Type B pancreatic cell (in vitro differentiated cells): ENCODE data around the gene ACO2. TPM values are rescaled to one million over a fixed set of nuclear protein-coding genes. Genes with fewer than 3 reads are reported as not detected.

Experiments
- DNase-seq: peaks from one replicate; pipeline ENCODE4 v3.0.0; 2021; ENCODE audit warnings: mixed read lengths; ENCODE audit not compliant: unreplicated experiment; ENCODE audit errors: extremely low spot score
- H3K27ac Mint-ChIP-seq: 2 replicates; pipeline ENCODE4 v1.8.0; 2021; ENCODE audit warnings: mild to moderate bottlenecking, mixed read lengths
- H3K27me3 Mint-ChIP-seq: 2 replicates; pipeline ENCODE4 v1.8.0; 2021; ENCODE audit warnings: mixed read lengths
- H3K36me3 Mint-ChIP-seq: 2 replicates; pipeline ENCODE4 v1.8.0; 2021; ENCODE audit warnings: mixed read lengths
- H3K4me1 Mint-ChIP-seq: one replicate; pipeline ENCODE4 v1.8.0; 2021; ENCODE audit warnings: mixed read lengths; ENCODE audit not compliant: unreplicated experiment
- H3K4me3 Mint-ChIP-seq: 2 replicates; pipeline ENCODE4 v1.8.0; 2021; ENCODE audit warnings: mild to moderate bottlenecking, mixed read lengths
- H3K9me3 Mint-ChIP-seq: 2 replicates; pipeline ENCODE4 v1.8.0; 2021; ENCODE audit warnings: mixed read lengths
- total RNA-seq: library from RNA; stranded (reverse); gene quantifications from 2 replicates; pipeline ENCODE4 v1.2.1, GENCODE V29; 2021; ENCODE audit warnings: low replicate concordance
- TF ChIP-seq, protein P1 (sequence below): fragments of 200-600 bp; sonication (generic); conservative IDR thresholded peaks from 2 replicates; pipeline ENCODE4 v1.5.0; 2021; ENCODE audit warnings: antibody characterized with exemption, mild to moderate bottlenecking

Gene ACO2
- total RNA-seq, 1 donor from 2014 or later, result 107 TPM

DNA sequence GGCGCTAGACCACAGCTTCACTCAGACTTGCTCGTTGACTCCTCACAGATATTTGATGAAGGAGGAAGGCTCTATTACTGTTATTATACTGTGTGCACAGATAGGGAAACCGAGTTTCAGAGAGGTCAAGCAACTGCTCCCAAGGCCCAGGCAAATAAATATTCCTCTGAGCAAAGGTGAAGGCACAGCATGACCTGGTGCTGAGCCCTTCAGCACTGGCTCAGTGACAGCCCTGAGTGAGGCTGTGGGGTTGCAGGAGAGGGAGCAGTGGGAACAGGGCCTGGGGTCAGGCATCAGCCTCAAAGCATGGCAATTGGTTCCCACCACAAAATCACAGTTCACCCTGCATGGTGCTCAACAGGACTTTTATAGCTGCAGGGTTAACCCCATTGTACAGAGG lies 68.3 kb downstream of the ACO2 start:
- no peaks in the 10 kb centered on the region for H3K27me3 Mint-ChIP-seq
- peaks cover 8% of the 10 kb centered on the region for H3K36me3 Mint-ChIP-seq
- no peak overlapping the region for H3K4me3 Mint-ChIP-seq
- no peak overlapping the region for H3K27ac Mint-ChIP-seq
- H3K9me3 Mint-ChIP-seq, result no peaks in the 10 kb centered on the region
- peaks cover 8% of the 10 kb centered on the region for H3K4me1 Mint-ChIP-seq
- TF ChIP-seq, protein P1, sequence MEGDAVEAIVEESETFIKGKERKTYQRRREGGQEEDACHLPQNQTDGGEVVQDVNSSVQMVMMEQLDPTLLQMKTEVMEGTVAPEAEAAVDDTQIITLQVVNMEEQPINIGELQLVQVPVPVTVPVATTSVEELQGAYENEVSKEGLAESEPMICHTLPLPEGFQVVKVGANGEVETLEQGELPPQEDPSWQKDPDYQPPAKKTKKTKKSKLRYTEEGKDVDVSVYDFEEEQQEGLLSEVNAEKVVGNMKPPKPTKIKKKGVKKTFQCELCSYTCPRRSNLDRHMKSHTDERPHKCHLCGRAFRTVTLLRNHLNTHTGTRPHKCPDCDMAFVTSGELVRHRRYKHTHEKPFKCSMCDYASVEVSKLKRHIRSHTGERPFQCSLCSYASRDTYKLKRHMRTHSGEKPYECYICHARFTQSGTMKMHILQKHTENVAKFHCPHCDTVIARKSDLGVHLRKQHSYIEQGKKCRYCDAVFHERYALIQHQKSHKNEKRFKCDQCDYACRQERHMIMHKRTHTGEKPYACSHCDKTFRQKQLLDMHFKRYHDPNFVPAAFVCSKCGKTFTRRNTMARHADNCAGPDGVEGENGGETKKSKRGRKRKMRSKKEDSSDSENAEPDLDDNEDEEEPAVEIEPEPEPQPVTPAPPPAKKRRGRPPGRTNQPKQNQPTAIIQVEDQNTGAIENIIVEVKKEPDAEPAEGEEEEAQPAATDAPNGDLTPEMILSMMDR, result no peak
- no peak for DNase-seq

DNA sequence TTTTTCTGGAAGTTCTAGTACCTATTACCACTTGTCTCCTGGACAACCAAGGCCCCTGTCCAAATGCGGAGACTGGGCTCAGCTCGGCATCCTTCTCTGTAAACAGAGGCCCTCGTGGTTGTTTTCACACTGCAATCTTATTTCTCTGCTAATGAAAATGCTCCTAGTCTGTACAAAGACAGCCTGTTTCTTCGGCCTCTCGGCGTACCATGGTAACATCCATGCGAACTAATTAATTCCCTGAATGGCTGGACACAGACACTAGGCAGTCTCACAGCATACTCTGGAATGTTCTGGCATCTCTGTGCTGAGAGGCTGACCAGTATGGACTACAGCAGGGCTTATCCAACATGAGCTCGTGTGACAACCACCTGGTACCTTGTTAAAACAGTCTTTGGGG lies 69.7 kb downstream of the ACO2 start:
- TF ChIP-seq, protein P1, result no peak
- Mint-ChIP-seq H3K4me1 (peaks cover 18% of the 10 kb centered on the region), H3K4me3 (no peak overlapping the region), H3K27ac (no peak overlapping the region), H3K27me3 (no peaks in the 10 kb centered on the region), H3K9me3 (no peaks in the 10 kb centered on the region), H3K36me3 (peaks cover 12% of the 10 kb centered on the region)
- no peak for DNase-seq

DNA sequence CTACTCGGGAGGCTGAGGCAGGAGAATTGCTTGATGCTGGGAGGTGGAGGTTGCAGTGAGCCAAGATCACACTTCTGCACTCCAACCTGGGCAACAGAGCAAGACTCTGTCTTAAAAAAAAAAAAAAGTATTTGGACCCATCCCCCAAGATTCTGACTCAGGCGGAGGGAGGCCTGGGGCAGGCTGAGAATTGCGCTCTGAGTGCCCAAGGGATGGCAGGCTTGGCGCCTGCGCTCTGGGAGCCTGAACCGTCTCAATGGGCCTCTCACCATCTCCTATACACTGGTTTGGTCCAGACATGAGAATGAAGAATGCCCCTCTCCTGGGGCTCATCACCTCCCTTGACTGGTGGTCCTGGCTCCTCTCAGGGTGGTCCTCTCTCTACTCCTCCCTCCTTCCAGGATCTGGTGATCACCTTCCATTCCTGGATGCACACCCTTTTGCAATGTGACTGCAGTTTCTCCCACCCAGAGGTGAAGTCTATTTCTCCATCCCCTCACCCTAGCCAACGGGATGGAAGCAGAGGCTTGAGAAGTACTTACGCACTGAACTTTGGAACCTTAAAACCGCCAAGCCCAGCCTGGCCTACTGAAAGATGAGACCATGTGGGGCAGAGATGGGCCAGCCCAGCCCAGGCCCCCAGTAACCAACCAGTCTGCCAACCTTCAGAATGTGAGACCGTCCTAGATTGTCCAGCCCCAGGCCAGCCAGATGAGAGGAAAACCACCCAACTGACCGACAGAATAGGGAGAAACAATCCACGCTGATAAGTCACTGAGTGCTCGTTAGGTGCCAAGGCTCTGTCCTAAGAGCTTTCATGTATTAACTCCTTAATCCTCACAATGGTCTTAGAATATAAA lies 70.5 kb downstream of the ACO2 start:
- Mint-ChIP-seq H3K27me3 (no peaks in the 10 kb centered on the region), H3K36me3 (peaks cover 12% of the 10 kb centered on the region), H3K9me3 (no peaks in the 10 kb centered on the region), H3K27ac (peak overlapping the region; percentile 69), H3K4me3 (no peak overlapping the region), H3K4me1 (peaks cover 20% of the 10 kb centered on the region)
- no peak for DNase-seq
- TF ChIP-seq, protein P1, result no peak

DNA sequence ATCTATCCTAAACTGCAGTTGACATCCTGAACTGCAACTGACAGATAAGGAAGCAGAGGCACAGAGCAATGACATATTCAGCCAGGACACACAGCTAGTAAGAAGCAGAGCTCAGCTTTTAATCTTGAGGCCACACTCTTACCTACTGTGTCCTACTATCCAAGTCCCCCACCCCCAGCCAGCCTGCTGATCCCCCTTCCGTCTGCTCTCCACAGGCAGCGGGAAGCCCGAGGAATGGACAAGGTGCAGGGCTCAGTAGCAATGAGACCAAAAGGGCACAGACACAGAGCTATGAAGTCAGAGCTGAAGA lies 71.0 kb downstream of the ACO2 start:
- Mint-ChIP-seq H3K36me3 (peaks cover 11% of the 10 kb centered on the region), H3K9me3 (no peaks in the 10 kb centered on the region), H3K4me3 (no peak overlapping the region), H3K27me3 (no peaks in the 10 kb centered on the region), H3K4me1 (peaks cover 26% of the 10 kb centered on the region), H3K27ac (peak overlapping the region; percentile 69)
- TF ChIP-seq, protein P1, result no peak
- DNase-seq, result no peak

DNA sequence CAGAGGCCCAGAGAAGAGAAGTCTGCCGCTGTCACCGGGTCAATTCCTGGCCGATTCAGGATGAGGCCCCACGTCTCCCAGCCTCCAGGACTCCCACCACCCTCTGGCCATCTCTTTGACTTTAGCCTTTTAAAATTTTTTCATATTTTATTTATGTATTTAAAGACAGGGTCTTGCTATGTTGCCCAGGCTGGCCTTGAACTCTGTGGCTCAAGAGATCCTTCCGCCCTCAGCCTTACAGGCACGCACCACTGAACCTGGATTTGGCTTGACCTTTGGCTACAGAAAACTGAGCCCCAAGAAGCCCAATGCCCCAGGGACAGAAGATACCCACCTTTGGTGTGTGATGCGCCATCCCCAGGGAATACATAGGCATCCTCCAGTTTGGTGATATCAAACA lies 71.4 kb downstream of the ACO2 start:
- no peaks in the 10 kb centered on the region for H3K27me3 Mint-ChIP-seq
- peaks cover 30% of the 10 kb centered on the region for H3K4me1 Mint-ChIP-seq
- H3K27ac Mint-ChIP-seq, result peak overlapping the region; percentile 69
- H3K4me3 Mint-ChIP-seq, result peak overlapping the region; percentile 49
- no peaks in the 10 kb centered on the region for H3K9me3 Mint-ChIP-seq
- DNase-seq, result no peak
- TF ChIP-seq, protein P1, result no peak
- peaks cover 8% of the 10 kb centered on the region for H3K36me3 Mint-ChIP-seq
